ENCODE data around the gene FBXW10B.
"Not testable (repeated sequence)": the region's sequence is repeated elsewhere in the genome, so short reads cannot be mapped to it uniquely, and the experiment has no call there.

The FBXW10B gene

GRCh38 chr17:15619331-15620058 is at the start of gene FBXW10B:
Gene FBXW10B, minus strand, starts transcription at chr17:15619704. Its CDS starts 192 bp downstream, at chr17:15619512.
- H3F3A ChIP-seq (ENCODE audit: control insufficient read depth, insufficient read depth); H3K79me2 ChIP-seq (ENCODE audit: control insufficient read depth, low read length); H3K27ac ChIP-seq (ENCODE audit: low read depth, low read length); H3K4me2 ChIP-seq (ENCODE audit: low read length); H3K9me2 ChIP-seq (replicated peaks; ENCODE audit: control insufficient read depth, low read length); H4K20me1 ChIP-seq (ENCODE audit: control insufficient read depth, insufficient read depth, low read depth, low read length); H3K36me3 ChIP-seq (ENCODE audit: control insufficient read depth, low read length); H3K4me3 ChIP-seq (ENCODE audit: low read length); H3K9me3 ChIP-seq (ENCODE audit: control insufficient read depth, insufficient read depth, low read length); H3K27me3 ChIP-seq (ENCODE audit: control insufficient read depth, low read length); H3K4me1 ChIP-seq (ENCODE audit: control insufficient read depth, low read length): not testable (repeated sequence)

- Histone ChIP-seq H3F3A (ENCODE audit: control insufficient read depth, insufficient read depth) (no peaks in the 10 kb centered on the region), H3K36me3 (ENCODE audit: control insufficient read depth, low read length) (peaks cover 3% of the 10 kb centered on the region; the same call in 1 of the 2 replicates), H4K20me1 (ENCODE audit: control insufficient read depth, insufficient read depth, low read depth, low read length) (no peaks in the 10 kb centered on the region), H3K4me2 (ENCODE audit: low read length) (no peak overlapping the region), H3K27me3 (ENCODE audit: control insufficient read depth, low read length) (no peaks in the 10 kb centered on the region), H3K9me3 (ENCODE audit: control insufficient read depth, insufficient read depth, low read length) (no peaks in the 10 kb centered on the region), H3K79me2 (ENCODE audit: control insufficient read depth, low read length) (no peaks in the 10 kb centered on the region), H3K27ac (ENCODE audit: low read depth, low read length) (no peak overlapping the region), H3K4me3 (ENCODE audit: low read length) (no peak overlapping the region), H3K4me1 (ENCODE audit: control insufficient read depth, low read length) (no peaks in the 10 kb centered on the region), H3K9me2 (replicated peaks; ENCODE audit: control insufficient read depth, low read length) (no peaks in the 10 kb centered on the region)
- no peak for TF ChIP-seq CTCF (IDR thresholded peaks at IDR 0.05; ENCODE audit: low read depth, low read length, poor library complexity, severe bottlenecking)
- TF ChIP-seq EZH2phosphoT487 (IDR thresholded peaks at IDR 0.05; ENCODE audit: borderline replicate concordance, low read length) = no peak
Measured at GRCh38 chr17:15663691-15664090, 44.2 kb upstream of the FBXW10B start.

- Histone ChIP-seq H3K9me3 (ENCODE audit: control insufficient read depth, insufficient read depth, low read length) (no peaks in the 10 kb centered on the region), H3K36me3 (ENCODE audit: control insufficient read depth, low read length) (peaks cover 3% of the 10 kb centered on the region; the same call in 1 of the 2 replicates), H3K4me1 (ENCODE audit: control insufficient read depth, low read length) (no peaks in the 10 kb centered on the region), H4K20me1 (ENCODE audit: control insufficient read depth, insufficient read depth, low read depth, low read length) (no peaks in the 10 kb centered on the region), H3K27ac (ENCODE audit: low read depth, low read length) (no peak overlapping the region), H3K79me2 (ENCODE audit: control insufficient read depth, low read length) (no peaks in the 10 kb centered on the region), H3K4me2 (ENCODE audit: low read length) (no peak overlapping the region), H3F3A (ENCODE audit: control insufficient read depth, insufficient read depth) (no peaks in the 10 kb centered on the region), H3K4me3 (ENCODE audit: low read length) (no peak overlapping the region), H3K27me3 (ENCODE audit: control insufficient read depth, low read length) (no peaks in the 10 kb centered on the region), H3K9me2 (replicated peaks; ENCODE audit: control insufficient read depth, low read length) (no peaks in the 10 kb centered on the region)
- no peak for TF ChIP-seq EZH2phosphoT487 (IDR thresholded peaks at IDR 0.05; ENCODE audit: borderline replicate concordance, low read length)
- TF ChIP-seq CTCF (IDR thresholded peaks at IDR 0.05; ENCODE audit: low read depth, low read length, poor library complexity, severe bottlenecking) = no peak
Measured at GRCh38 chr17:15663176-15663575, 43.7 kb upstream of the FBXW10B start.

- TF ChIP-seq EZH2phosphoT487 (IDR thresholded peaks at IDR 0.05; ENCODE audit: borderline replicate concordance, low read length) (no peak), CTCF (IDR thresholded peaks at IDR 0.05; ENCODE audit: low read depth, low read length, poor library complexity, severe bottlenecking) (no peak)
- H3K9me3 ChIP-seq (ENCODE audit: control insufficient read depth, insufficient read depth, low read length) = no peaks in the 10 kb centered on the region
- H4K20me1 ChIP-seq (ENCODE audit: control insufficient read depth, insufficient read depth, low read depth, low read length) = no peaks in the 10 kb centered on the region
- no peaks in the 10 kb centered on the region for H3K79me2 ChIP-seq (ENCODE audit: control insufficient read depth, low read length)
- H3K4me2 ChIP-seq (ENCODE audit: low read length) = no peak overlapping the region
- no peaks in the 10 kb centered on the region for H3K27me3 ChIP-seq (ENCODE audit: control insufficient read depth, low read length)
- no peaks in the 10 kb centered on the region for H3F3A ChIP-seq (ENCODE audit: control insufficient read depth, insufficient read depth)
- no peaks in the 10 kb centered on the region for H3K4me1 ChIP-seq (ENCODE audit: control insufficient read depth, low read length)
- no peak overlapping the region for H3K27ac ChIP-seq (ENCODE audit: low read depth, low read length)
- H3K36me3 ChIP-seq (ENCODE audit: control insufficient read depth, low read length) = peaks cover 3% of the 10 kb centered on the region; the same call in 1 of the 2 replicates
- H3K4me3 ChIP-seq (ENCODE audit: low read length) = no peak overlapping the region
- no peaks in the 10 kb centered on the region for H3K9me2 ChIP-seq (replicated peaks; ENCODE audit: control insufficient read depth, low read length)
Measured at GRCh38 chr17:15662681-15663080, 43.2 kb upstream of the FBXW10B start.

Measured in DOHH2 (cell line).